Measurements from ENCODE around the gene CABLES2.

The CABLES2 gene, protein sequence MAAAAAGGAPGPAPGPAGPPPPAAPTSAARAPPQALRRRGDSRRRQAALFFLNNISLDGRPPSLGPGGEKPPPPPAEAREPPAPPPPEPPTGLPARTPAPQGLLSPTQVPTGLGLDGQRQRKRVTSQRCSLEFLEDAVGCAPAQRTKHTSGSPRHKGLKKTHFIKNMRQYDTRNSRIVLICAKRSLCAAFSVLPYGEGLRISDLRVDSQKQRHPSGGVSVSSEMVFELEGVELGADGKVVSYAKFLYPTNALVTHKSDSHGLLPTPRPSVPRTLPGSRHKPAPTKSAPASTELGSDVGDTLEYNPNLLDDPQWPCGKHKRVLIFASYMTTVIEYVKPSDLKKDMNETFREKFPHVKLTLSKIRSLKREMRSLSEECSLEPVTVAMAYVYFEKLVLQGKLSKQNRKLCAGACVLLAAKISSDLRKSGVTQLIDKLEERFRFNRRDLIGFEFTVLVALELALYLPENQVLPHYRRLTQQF

DNA sequence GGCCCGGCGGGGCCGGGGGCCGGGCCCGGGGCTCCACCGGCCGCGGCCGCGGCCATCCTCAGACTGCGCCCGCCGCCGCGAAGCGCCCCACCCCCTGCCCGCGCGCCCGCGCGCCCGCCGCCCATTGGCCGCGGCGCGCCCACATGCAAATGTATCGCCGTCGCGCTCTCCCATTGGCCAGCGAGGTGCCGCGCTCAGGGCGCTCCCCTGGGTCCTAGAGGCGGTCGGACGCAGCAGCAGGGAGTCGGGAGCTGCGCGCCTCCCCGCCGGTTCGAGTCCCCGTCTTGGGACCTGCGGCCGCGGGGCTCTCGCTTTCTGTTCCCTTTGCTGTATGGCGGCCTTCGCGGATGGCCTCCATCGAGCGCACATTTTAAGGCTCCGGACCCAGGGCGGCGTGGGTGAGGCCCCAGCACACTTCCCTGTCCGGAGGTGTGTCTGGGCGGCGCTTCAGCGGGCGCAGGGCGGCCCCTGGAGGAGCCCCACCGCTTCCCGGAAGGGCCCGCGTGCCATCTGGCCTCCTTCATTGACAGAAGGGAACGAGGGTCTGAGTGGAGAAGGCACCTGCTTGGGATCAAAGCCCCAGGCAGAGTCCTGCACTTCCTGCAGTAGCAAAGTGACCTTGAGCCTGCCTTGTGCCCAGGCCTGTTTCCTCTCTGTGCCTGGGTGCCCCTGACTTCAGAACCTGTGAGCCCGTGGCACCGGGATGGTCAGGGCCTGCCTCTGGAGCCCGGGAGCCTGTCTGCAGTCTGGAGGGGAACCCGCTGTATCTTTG, at the start of gene CABLES2:
TSS of gene CABLES2 (minus strand) at position 65 of the 772 bp plus-strand sequence. CDS start at position 56, 9 bp downstream.
- Histone ChIP-seq H3K9me3 (no peaks in the 10 kb centered on the region), H4K20me1 (peaks cover 25% of the 10 kb centered on the region), H3K27ac (peak within 1 kb of the TSS; percentile 93), H3K36me3 (peaks cover 26% of the 10 kb centered on the region), H3K27me3 (no peaks in the 10 kb centered on the region), H3K9ac (peak within 1 kb of the TSS; percentile 97), H3K4me2 (peak within 1 kb of the TSS; percentile 97), H3K4me1 (peaks cover 93% of the 10 kb centered on the region), H3K4me3 (peak within 1 kb of the TSS; percentile 94)
- TF ChIP-seq Cebpa-rat (IDR thresholded peaks at IDR 0.05): no peak

DNA sequence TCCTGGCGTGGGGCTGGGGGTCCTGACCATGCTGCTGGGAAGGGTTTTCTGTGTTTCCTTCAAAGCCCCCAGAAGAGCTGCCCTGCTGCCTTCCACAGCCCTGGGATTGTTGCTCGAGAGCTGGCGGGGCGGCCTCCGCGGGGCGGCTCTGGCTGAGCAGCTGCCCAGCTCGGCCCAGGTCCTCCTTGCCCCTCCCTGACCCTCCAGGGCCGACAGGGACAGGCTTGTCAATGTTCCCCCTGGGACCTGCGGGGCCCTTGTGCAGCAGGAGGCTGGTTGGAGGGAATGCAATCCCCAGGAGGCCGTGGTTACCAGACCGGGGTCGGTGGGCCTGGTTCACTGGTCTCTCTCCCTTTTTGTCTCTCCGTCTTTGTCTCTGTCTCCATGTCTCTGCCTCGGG, 48.8 kb upstream of the CABLES2 start:
- H3K27me3 ChIP-seq: peaks cover 40% of the 10 kb centered on the region
- H3K9me3 ChIP-seq: no peaks in the 10 kb centered on the region
- peaks cover 19% of the 10 kb centered on the region; the same call in 1 of the 2 replicates for H4K20me1 ChIP-seq
- peaks cover 38% of the 10 kb centered on the region for H3K4me1 ChIP-seq
- H3K9ac ChIP-seq: no peak overlapping the region
- H3K4me2 ChIP-seq: peak overlapping the region; percentile 84
- no peak overlapping the region for H3K4me3 ChIP-seq
- no peaks in the 10 kb centered on the region for H3K36me3 ChIP-seq
- H3K27ac ChIP-seq: no peak overlapping the region
- TF ChIP-seq Cebpa-rat (IDR thresholded peaks at IDR 0.05): no peak

DNA sequence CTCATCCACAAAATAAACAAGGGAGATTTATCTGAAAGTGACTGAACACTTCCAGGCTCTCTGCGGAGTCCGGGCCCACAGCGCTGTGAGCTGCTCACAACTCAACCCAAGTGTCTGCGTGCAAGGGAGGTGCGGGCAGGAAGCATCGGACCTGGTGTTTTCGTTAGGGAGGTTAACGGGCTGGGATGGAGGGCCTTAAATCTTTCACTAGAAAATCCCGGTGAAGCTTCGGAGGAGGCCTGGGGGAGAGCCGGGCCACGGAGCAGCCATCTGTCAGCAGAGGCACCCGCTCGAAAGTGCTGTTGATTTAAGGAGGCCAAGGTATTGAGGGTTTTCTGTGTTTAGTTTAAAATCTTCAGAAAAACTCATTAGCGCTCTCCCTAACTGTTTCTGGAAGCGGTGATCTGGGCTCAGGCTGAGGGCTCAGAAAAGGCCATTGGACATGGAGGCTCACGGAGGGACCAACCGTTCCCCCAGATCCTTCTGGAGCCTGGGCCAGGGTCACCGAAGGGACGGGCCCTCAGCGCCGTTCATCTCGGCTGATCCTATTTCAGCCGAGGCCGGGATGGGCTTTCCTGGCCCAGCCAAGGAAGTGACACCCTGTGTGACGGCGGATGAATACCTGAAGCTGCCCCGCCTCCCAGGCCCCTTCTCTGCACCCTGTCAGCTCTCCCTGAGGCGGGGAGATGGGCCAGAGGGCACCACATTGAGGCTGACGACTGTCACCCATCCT, 48.0 kb upstream of the CABLES2 start:
- Histone ChIP-seq H4K20me1 (peaks cover 19% of the 10 kb centered on the region; the same call in 1 of the 2 replicates), H3K4me2 (peak overlapping the region; percentile 84), H3K9me3 (no peaks in the 10 kb centered on the region), H3K27ac (no peak overlapping the region), H3K36me3 (no peaks in the 10 kb centered on the region), H3K4me3 (no peak overlapping the region), H3K9ac (no peak overlapping the region), H3K4me1 (peaks cover 43% of the 10 kb centered on the region), H3K27me3 (peaks cover 45% of the 10 kb centered on the region)
- no peak for TF ChIP-seq Cebpa-rat (IDR thresholded peaks at IDR 0.05)

DNA sequence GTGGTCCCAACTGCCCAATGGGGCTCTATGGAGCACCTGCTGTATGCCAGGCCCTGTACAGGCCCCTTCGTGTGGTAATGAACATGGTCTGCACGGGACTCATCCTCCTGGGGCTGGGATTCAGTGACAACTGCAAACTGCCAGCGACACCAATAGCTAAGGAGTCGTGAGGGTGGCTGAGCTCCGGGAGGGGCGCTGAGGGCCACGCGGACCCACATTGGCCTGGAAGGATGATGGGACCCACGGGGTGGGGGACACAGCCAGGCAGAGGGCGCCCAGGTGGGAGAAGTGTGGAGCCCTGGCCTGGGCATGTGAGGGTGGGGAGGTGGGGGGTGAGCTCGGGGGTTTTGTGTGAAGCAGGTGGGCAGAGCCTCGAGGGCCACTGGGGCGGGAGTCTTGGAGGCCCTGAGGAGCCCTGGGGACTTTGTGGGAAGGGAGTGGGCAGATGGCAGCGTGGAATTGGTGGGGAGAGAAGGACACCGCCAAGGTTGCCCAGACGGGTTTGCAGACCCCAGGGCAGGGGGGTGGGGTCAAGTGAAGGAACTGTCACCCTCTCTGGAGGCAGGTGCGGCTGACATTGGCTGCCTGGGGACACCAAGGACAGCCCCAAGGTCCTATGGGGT, 46.2 kb upstream of the CABLES2 start:
- H4K20me1 ChIP-seq: peaks cover 19% of the 10 kb centered on the region; the same call in 1 of the 2 replicates
- no peak for TF ChIP-seq Cebpa-rat (IDR thresholded peaks at IDR 0.05)
- no peak overlapping the region for H3K4me3 ChIP-seq
- no peaks in the 10 kb centered on the region for H3K9me3 ChIP-seq
- peak overlapping the region; percentile 49 for H3K4me2 ChIP-seq
- no peaks in the 10 kb centered on the region for H3K36me3 ChIP-seq
- no peak overlapping the region for H3K9ac ChIP-seq
- H3K27ac ChIP-seq: no peak overlapping the region
- peaks cover 63% of the 10 kb centered on the region for H3K27me3 ChIP-seq
- peaks cover 43% of the 10 kb centered on the region for H3K4me1 ChIP-seq

DNA sequence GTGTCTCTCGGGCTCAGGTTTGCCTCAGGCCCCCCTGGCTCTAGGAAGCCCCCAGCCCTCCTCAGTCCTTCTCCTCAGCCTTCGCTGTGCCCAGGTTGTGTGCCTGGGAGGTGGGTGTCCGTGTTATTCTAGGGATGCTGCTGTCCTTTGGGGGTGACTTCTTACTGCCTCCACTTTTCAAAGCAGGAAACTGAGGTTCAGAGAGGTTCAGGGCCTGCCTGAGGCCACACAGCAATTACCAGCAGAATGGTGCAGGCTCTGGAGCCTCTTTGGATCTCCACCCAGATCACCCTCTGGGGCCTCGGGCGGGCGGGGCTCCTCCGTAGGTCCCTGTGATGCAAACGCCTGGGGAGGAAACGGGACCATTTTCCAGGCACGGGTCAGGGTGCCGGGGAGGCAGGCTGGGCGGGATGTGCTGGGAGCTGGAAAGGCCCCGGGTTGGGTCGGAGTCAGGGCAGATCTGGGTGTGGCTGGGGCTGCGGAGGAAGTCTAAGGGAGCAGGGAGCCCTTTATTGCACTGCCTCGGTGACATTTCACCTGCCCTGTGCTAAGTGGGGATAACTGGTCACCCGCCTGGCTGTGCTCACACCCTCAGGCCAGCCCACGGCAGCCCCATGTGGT, 45.5 kb upstream of the CABLES2 start:
- peak overlapping the region; percentile 49; the same call in 1 of the 2 replicates for H3K4me2 ChIP-seq
- H3K9ac ChIP-seq: no peak overlapping the region
- H4K20me1 ChIP-seq: peaks cover 19% of the 10 kb centered on the region; the same call in 1 of the 2 replicates
- H3K4me3 ChIP-seq: no peak overlapping the region
- H3K27me3 ChIP-seq: peaks cover 66% of the 10 kb centered on the region
- no peak overlapping the region for H3K27ac ChIP-seq
- H3K4me1 ChIP-seq: peaks cover 43% of the 10 kb centered on the region
- no peak for TF ChIP-seq Cebpa-rat (IDR thresholded peaks at IDR 0.05)
- no peaks in the 10 kb centered on the region for H3K9me3 ChIP-seq
- H3K36me3 ChIP-seq: no peaks in the 10 kb centered on the region

DNA sequence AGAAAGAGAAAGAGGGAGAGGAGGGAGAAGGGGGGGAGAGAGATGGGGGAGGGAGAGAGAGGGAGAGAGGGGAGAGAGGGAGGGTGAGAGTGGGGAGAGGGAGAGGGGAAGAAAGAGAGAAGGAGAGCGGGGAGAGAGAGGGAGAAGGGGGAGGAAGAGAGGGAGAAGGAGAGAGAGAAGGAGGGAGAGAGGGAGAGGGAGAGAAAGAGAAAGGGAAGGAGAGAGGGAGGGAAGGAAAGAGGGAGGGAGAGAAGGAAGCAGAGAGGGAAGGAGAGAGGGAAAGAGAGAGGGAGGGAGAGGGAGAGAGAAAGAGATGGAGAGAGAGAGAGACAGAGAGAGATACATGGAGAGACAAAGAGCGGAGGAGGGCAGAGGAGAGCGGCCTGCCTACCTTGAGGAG, 44.9 kb upstream of the CABLES2 start:
- H3K4me2 ChIP-seq: no peak overlapping the region
- no peak for TF ChIP-seq Cebpa-rat (IDR thresholded peaks at IDR 0.05)
- no peak overlapping the region for H3K27ac ChIP-seq
- peaks cover 19% of the 10 kb centered on the region; the same call in 1 of the 2 replicates for H4K20me1 ChIP-seq
- H3K4me3 ChIP-seq: no peak overlapping the region
- peaks cover 38% of the 10 kb centered on the region for H3K4me1 ChIP-seq
- no peaks in the 10 kb centered on the region for H3K36me3 ChIP-seq
- H3K9ac ChIP-seq: no peak overlapping the region
- no peaks in the 10 kb centered on the region for H3K9me3 ChIP-seq
- peaks cover 65% of the 10 kb centered on the region for H3K27me3 ChIP-seq

DNA sequence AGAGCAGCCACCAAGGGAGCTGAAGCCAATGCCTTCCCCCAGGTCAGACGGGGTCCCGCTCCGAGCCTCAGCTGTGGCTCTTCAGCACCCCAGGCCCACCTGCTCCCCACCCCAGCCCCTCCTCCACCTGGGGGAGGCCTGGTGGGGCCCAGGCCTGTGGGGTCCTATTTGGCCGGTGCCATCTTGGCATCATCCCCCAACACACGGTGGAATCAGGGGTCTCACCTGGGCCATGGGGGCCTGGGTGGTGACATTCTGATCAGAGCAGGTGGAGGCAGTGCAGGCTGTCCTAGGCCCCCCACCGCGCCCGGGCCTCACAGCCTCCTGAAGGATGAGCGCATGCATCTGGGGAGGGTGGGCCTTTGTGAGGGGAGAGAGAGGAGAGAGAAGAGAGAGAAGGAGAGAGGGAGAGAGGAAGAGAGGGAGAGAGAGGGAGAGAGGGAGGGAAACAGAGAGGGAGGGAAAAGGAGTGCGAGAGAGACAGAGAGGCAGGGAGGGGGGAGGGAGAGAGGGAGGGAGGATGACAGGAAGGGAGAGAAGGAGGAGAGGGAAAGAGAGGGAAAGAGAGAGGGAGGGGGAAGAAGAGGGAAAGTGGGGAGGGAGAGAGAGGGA, 44.2 kb upstream of the CABLES2 start:
- Histone ChIP-seq H3K9ac (no peak overlapping the region), H3K4me2 (no peak overlapping the region), H3K27ac (no peak overlapping the region), H4K20me1 (peaks cover 12% of the 10 kb centered on the region; the same call in 1 of the 2 replicates), H3K9me3 (no peaks in the 10 kb centered on the region), H3K4me3 (no peak overlapping the region), H3K27me3 (peaks cover 59% of the 10 kb centered on the region), H3K4me1 (peaks cover 31% of the 10 kb centered on the region), H3K36me3 (no peaks in the 10 kb centered on the region)
- TF ChIP-seq Cebpa-rat (IDR thresholded peaks at IDR 0.05): no peak

DNA sequence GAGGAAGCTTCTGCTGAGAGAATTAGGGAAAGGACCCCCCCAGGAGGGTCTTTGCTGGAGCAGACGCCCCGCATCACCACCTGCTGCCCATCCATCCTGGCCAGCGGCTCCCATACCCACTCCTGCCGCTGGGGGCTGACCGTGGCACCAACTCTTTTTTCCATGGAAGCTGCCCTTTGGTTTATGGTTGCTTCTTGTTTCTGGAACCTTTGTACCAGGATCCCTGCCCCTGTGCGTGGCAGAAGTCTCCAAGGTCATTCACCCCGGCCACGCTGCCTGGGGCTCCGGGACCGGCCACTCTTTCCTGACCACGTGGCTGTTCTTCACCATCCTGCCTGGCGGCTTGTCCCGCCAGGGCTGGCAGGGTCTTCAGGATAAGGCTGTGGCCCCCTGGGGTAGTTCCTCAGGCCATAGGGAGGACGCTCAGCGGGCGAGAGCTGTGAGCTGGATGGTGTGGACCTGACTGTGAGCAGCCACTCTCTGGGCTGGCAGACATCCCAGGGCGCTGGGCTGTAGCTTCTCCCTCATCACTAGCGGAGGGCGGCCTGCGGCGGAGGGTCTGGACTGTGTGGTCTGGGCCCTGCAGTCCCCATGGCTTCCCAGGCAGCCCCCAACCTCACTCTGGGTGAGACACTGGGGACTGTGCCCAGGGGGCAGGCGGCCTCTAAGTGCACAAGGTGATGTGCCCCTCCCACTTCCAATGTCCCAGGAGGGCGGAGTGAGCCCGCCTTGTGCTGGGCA, 43.0 kb upstream of the CABLES2 start:
- Histone ChIP-seq H4K20me1 (peaks cover under 1% of the 10 kb centered on the region; the same call in 1 of the 2 replicates), H3K4me2 (no peak overlapping the region), H3K9ac (no peak overlapping the region), H3K36me3 (no peaks in the 10 kb centered on the region), H3K4me1 (peaks cover 19% of the 10 kb centered on the region), H3K9me3 (no peaks in the 10 kb centered on the region), H3K27ac (no peak overlapping the region), H3K27me3 (peaks cover 51% of the 10 kb centered on the region), H3K4me3 (no peak overlapping the region)
- no peak for TF ChIP-seq Cebpa-rat (IDR thresholded peaks at IDR 0.05)
